ENCODE results near the gene NELFA.
A peak's percentile ranks its signal among the peaks of the same experiment; 100 is the strongest.

Gene NELFA
- 5.2 to 20.3 (median 10.3) reads per million in 17 experiments for total RNA-seq

DNA sequence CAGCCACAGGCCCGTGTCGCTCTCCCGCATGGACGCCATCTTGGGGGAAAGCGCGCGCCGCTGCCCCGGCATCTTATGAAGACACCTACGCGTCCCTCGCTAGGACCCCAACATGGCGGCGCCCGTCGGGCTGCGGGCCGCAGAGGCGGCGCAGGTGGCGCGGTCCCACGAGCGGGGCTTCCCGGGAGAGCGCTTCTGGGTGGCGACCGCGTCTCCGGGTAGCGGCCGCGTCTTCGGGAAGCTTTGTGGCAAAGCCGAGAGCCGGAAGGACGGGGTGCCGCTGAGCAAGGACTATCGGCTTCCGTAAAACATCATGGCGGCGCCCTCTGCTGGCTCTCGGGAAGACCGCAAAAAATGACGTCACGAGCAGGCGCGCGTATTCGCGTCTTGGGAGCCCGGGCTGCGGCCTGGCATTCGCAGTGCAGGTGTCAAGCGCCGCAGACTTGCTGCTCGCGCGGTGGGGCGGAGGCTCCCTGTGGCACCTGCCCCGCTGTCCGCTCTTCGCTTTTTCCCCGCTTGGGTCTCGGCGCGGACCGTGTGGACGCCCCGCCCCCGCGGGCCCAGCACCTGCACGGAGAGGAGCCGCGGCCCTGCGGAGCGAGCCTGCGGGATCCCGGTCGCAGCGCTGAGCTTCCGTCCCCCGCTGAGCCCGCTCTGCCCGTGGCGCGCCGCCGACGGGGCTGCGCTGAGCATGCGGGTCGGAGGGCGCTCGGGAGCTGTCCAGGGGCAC is at the start of gene NELFA:
NELFA (minus strand) TSS at position 54 of the 730 bp plus-strand sequence; CDS start at position 39, 15 bp downstream.
- peak; percentile 95 to 98 (median 96) for DNase-seq

GRCh38 chr4:2057382-2058065 is 48.8 kb upstream of the NELFA start:
- no peak for DNase-seq

DNA sequence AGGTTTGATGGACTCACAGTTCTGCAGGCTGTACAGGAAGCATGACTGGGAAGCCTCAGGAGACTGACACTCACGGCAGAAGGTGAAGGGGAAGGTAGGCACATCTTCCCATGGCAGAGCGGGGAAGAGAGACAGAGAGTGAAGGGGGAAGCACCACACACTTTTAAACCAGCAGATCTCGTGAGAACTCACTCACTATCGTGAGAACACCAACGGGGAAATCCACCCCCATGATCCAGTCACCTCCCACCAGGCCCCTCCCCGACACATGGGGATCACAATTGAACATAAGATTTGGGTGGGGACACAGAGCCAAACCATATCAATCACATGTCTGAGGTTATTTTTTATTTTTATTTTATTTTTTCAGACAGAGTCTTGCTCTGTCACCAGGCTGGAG is 45.4 kb upstream of the NELFA start:
- no peak for DNase-seq

GRCh38 chr4:2051086-2051485 is 42.3 kb upstream of the NELFA start:
- DNase-seq = no peak

DNA sequence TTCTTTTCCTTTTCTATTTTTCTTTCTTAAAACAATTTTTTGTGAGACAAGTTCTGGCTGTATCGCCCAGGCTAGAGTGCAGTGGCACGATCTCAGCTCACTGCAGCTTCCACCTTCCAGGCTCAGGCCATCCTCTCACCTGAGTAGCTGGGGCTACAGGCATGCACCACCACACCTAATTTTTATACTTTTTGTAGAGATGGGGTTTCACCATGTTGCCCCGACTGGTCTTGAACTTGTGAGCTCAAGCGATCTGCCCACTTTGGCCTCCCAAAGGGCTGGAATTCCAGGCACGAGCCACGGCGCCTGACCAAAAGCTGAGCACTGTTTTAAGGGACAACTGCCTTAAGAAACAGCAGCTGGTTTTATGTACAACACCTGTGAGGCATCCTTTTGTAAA is 41.0 kb upstream of the NELFA start:
- DNase-seq = no peak

GRCh38 chr4:2049381-2049780 is 40.6 kb upstream of the NELFA start:
- DNase-seq = no peak

GRCh38 chr4:2048831-2049230 is 40.1 kb upstream of the NELFA start:
- DNase-seq = no peak

DNA sequence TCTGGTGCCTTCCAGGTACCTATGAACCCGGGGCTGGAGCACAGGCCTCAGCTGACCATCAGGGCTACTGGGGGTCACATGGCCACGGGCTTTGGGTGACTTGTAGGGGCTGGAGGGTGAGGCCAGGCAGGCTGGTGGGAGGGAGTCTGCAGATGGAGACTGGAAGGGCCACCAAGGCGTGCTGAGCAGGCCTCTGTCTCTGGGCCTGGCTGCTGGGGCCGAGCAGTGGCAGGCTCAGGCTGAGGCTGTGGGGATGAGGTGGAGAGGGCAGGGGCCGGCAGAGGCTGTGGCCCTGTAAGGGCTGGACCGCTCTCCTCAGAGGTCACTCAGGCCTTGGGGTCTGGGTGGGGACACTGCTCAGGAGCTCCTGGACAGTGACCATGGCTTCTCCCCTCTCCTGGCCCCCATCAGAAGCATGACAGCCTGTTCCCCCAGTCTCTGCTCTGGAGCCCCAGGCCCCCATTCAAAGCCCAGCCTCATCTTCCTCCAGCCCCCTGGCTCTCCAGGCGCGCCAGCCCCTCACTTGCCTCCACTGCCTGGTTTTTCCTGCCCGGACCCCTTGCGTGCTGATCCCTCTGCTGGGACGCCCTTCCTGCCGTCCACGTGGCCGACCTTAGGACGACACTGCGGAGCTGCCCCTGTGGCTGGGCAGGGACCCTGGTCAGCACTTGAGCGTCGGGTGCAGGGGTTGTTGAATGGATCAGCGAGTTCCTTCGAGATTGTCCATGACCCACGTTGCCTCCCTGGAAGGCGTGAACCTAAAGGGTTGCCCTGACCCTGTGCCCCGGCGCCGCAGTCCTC is 39.2 kb upstream of the NELFA start:
- DNase-seq = no peak

DNA sequence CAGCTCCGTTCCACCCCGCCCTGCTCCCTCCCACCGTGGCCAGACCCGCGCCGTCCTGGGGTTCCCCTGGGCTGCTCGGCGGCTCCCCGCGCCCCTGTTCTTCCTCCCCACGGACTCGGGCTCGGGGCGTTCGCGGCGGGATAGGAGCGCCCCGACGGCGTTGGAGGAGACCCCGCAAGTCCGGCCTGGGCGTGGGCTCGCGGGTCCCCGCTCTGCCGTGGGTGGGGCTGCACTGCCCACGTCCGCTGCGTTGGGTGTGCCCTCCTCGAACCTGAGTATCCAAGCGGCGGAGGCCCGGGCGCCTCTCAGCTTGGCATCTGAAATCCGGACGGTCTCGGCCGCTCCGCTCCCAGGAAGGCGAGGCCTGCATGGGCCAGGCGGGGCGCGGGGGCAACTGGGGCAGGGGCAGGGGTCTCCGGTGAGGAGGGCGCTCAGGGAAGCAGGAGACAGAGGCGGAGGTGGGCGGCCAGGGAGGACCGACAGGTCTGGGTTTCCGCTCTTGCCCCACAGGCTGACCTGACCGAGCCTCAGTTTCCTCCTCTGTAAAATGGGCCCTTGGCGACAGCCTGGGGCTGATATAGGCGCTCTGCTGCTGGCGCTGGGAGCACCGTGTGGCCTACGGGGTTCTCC is 38.4 kb upstream of the NELFA start:
- no peak for DNase-seq

DNA sequence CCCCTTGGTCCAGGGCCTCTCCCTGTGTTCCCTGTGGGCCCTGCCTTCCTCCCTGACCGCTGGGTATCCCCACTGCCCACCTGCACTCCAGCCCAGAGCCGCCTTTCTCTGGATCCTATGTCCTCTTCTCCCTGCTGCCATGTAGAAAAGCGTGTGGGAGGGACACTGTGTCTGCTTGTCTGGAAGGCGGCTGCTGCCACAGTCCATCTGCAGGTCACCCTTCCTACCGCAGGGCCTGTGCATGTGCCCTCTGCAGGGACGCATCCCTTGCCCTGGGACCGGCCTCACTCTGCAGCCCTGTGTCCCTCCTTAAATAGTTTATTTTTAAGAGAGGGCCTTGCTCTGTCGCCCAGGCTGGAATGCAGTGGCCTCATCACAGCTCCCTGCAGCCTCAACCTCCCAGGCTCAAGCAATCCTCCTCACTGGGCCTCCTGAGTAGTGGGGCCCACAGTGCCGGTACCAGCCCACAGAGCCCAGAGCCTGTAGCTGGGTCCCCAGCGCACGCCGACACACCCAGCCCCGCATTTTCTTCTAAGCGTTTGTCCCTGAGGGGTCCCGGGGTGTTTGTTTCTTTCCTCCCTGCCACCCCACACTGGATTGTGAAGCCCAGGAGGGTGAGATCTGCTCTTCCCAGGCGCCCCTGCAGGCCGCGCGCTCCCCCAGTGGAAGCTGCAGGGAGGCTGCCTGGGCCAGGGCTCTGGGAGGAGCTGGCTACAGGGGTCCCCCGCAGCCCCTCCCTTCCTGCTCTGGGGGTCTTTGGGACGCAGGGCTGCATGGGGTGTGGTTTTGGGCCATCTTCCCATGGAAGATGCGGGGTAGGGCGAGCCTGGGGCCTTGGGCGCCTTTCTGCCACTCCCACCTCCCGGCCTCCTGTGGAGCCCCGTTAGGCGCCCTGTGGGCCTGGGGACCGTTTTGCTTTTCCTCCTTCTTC is 37.5 kb upstream of the NELFA start:
- DNase-seq = no peak

DNA sequence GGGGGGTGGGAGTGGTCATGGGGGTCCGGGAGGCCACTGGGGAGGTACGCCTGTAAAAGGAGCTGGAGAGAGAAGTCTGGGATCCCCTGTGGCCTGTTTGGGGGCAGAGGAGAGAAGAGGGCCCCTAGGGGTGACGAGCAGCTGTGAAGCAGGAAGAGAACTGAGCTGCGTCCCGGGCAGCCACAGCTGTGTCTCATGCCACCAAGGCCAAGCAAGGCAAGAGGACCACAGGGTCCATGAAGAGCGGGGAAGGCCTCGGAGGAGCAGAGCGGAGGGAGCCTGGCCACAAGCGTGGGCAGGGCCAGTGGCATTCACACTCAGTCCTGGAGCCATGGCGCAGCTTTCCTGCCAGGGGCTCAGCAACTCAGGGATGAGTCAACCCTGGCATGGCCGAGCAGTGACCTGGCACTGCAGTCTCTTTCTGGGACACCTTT is 36.8 kb upstream of the NELFA start:
- no peak for DNase-seq

DNA sequence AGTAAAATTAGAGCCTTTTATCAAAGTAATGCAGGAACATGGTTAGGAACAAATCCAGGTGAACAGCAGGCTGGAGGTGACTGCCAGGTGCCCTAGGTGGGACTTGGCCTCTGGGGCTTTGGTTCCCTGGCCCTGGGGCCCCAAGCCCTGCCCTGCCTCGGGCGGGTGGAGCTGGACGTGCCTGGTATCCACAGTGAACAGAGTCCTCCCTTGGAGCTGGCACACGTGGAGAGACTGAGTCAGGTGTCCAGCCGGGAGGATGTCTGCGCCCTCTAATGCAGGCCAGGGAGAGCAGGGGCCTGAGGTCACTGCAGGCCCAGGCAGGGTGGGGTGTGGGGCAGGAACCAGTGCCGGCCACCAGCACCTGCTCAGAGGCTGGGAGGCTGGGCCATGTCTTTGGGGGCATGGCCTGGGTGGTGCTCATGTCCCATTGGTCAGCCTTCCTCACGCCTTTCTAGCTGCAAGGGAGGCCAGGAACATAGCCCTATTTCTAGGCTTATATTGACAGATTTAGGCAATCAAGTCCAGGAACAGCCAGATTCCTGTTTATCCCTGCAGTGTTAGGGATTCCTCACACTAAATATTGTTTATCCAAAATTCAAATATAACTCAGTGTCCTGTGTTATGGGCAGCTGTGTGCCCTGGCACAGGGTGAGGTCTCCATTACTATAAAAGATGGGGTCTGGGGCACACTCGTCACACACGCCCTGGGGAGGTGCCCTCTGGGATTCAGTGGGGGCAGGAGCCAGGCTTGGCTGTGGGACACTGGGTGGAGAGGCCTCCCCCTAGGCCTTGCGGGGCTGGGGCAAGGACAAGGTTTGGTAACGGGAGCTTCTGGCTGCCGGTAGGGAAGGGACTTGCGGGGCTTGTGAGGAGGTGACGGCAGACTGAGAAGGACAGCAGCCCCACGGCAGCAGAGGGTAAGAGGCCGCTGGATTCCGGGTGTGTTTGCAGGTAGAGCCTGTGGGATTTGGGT is 36.1 kb upstream of the NELFA start:
- no peak for DNase-seq

DNA sequence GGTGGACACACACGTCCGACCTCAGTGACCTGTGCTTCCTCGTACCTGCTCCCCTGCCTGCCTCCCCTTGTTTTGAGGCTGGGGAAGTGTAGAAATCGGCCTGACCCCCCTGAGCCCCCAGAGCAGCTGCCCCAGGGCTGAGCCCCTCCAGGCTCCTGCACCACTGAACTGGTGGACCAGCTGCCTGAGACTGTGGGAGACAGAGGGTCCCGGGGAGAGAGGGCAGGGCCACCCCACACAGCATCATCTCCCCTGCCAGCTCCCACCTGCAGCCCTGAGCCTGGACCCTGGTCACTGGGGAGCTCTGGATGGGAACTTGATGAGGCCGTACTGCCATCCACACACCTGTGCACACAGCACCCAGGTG is 35.3 kb upstream of the NELFA start:
- no peak for DNase-seq

DNA sequence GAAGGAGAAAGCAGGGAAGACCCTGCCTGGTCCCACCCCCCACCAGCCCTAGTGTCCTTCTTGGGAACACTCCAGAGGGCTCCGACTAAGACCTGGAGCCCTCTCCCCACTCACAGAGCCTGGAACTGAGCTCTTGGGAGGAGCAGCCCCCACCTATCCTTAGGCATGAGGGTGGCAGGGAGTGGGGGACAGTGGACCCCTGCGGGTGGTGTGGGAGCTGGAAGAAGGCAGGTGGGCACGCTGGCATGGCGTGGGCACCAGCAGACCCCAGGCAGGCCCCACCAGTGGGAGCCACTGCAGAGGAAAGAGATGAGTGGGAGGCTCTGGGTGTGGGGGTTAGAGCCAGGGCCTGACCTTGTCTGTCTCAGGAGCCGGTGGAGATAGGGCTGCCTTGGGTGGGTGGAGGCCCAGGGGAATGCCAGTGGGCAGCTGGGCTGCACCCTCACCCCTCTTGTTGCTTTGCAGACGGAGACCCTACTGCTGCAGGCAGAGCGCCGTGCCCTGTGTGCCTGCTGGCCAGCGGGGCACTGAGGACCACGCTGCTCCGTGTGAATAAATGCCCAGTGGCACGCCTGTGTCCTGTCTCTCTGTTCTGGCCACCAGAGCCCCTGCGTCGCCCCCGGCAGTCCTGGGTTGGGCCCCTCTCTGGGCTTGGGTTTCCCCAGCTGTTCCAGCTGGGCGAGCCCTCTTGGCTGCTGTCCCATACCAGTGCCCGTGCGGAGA is 34.8 kb upstream of the NELFA start:
- no peak for DNase-seq

- DNase-seq = no peak
These were observed 34.2 kb upstream of the NELFA start for GRCh38 chr4:2042947-2043395.

GRCh38 chr4:2042204-2042946 is 33.6 kb upstream of the NELFA start:
- DNase-seq = peak; percentile 29 to 71 (median 42)

DNA sequence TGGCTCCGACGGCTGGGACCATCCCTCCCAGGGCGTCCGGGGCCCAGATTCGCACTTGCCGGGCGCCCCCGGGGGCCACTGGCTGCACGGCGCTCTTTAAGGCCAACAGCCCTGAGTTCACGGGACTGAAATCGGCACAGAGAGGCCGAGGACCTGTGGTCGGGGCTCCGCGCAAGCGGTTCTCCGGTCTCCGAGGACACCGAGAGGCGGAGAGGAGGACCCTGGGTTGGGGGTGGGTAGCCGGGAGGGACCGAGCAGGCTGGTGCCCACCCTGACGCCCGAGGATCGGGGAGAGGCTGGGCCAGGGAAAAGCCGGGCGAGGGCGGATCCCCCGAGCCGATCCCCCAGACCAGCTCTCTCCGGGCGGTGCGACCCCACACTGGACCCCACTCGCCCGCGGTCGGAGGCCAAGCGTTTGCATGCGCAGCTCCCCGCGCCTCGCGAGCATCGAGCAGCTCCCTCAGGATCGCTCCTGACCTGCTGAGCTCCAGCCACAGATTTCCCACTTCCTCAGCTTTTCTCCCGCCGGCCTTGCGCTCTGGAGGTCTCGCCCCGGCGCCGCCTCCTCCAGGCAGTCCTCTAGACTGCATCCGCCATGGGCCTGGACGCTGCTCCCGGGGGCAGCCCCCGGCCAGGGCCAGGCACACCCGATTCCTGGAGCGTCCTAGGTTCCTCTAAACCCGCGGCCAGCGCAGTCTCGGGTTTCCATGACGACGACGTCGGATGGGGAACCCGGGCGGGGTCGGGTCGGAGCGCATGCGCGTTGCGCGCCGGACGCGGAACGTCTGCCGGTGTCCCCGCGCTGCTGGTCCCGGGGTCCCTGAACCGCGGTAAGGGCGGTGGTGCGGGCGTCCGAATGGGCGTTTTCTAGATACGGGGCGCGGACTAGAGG is 32.7 kb upstream of the NELFA start:
- peak; percentile 96 to 99 (median 97) for DNase-seq
